HepG2 (cell line): ENCODE data around the gene RPS6KA3. TPM values are rescaled to one million over a fixed set of nuclear protein-coding genes. Genes with fewer than 3 reads are reported as not detected.

Source experiments
- ARID3A ChIP-seq: IDR thresholded peaks from 2 replicates; pipeline ENCODE4 v1.6.1; 2012; ENCODE audit warnings: low read depth, low read length, improper control_type of control experiment
- KAT8 ChIP-seq: IDR thresholded peaks from 2 replicates; pipeline ENCODE4 v1.6.1; 2016; ENCODE audit warnings: missing genetic modification reagents, missing compliant biosample characterization
- PHF20 ChIP-seq: sonication (generic); formaldehyde crosslinking; IDR thresholded peaks from 2 replicates; pipeline ENCODE4 v1.5.0; 2020; ENCODE audit warnings: mild to moderate bottlenecking, missing genetic modification reagents
- TCF7 ChIP-seq: sonication (generic); IDR thresholded peaks from 2 replicates; pipeline ENCODE4 v1.6.1; 2016; ENCODE audit warnings: antibody characterized with exemption, low read depth
- ZBTB40 ChIP-seq, 2 experiments: fragments of 450-650 bp in 1 of 2; sonication (generic) in 1 of 2; formaldehyde crosslinking in 1 of 2; IDR thresholded peaks; 2 replicates each; pipeline versions ENCODE4 v1.6.1 to v1.8.0; 2016 to 2022; ENCODE audit warnings: antibody characterized with exemption in 1 of 2, mild to moderate bottlenecking in 1 of 2, missing genetic modification reagents in 1 of 2
- ZNF335 ChIP-seq: sonication (generic); formaldehyde crosslinking; IDR thresholded peaks from 2 replicates; pipeline ENCODE4 v1.4.0; 2020; ENCODE audit warnings: missing genetic modification reagents
- ZNF501 ChIP-seq: sonication (generic); formaldehyde crosslinking; IDR thresholded peaks from 2 replicates; pipeline ENCODE4 v1.5.1; 2020; ENCODE audit warnings: mild to moderate bottlenecking, moderate library complexity, missing genetic modification reagents
- ZNF615 ChIP-seq: sonication (generic); formaldehyde crosslinking; IDR thresholded peaks from 2 replicates; pipeline ENCODE4 v1.5.0; 2020; ENCODE audit warnings: mild to moderate bottlenecking, missing genetic modification reagents, borderline replicate concordance
- polyA plus RNA-seq, 8 experiments: library from polyadenylated mRNA; depleted of rRNA in 3 of 8; stranded (reverse) in 7 of 8; unstranded in 1 of 8; fragments of >200 nt; fragmentation: Illumina TruSeq in 4 of 8; extraction: Trizol in 4 of 8; gene quantifications; 2 replicates each; pipeline versions ENCODE4 v1.2.1 to v1.2.3, GENCODE V29; 2011 to 2016; ENCODE audit warnings: low read depth in 4 of 8, missing spikeins in 1 of 8, mixed read lengths in 1 of 8; ENCODE audit not compliant: insufficient read depth in 1 of 8
- total RNA-seq, 5 experiments: library from RNA; depleted of rRNA; stranded (reverse); fragments of >200 nt; fragmentation: Illumina TruSeq; extraction: Trizol; gene quantifications; 2 replicates each; pipeline ENCODE4 v1.2.3, GENCODE V29; 2016; ENCODE audit warnings: low read depth in 1 of 5
- TF ChIP-seq, protein P1 (sequence below): IDR thresholded peaks from 2 replicates; pipeline ENCODE4 v1.6.1; 2016; ENCODE audit warnings: mild to moderate bottlenecking
- TF ChIP-seq, protein P2 (sequence below): sonication (generic); formaldehyde crosslinking; IDR thresholded peaks from 2 replicates; pipeline ENCODE4 v1.5.1; 2020; ENCODE audit warnings: missing genetic modification reagents, mild to moderate bottlenecking, borderline replicate concordance
- TF ChIP-seq, protein P3 (sequence below), 2 experiments: sonication (generic) in 1 of 2; formaldehyde crosslinking in 1 of 2; IDR thresholded peaks; 2 replicates each; pipeline versions ENCODE4 v1.4.0 to v1.6.1; 2016 to 2020; ENCODE audit warnings: borderline replicate concordance in 1 of 2, low read depth in 1 of 2, mild to moderate bottlenecking in 1 of 2, missing genetic modification reagents in 1 of 2

RPS6KA3 gene
- total and polyA plus RNA-seq, 2 of the 13 experiments (the other 11 are each of a cell fraction or from before 2014, with no cell fraction given) = 314 to 357 TPM

DNA sequence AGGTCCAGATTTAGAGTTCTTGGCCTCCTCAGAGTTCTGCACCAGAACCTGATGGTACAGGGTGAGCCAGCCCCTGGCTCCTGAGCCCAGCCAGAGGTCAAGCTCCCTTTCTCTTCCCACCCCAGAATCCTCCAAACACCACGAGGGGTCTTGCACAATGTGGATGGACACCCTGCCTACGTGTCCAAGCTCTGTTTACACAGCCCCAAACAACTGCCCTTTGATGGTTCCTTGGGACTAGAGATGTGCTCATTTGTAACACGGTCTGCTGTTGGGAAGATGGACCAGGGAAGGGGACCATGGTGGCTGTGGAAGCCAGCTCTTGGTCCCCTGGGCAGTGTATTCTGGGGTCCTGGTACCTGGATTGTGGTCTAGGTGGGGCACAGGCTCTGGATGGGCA, 40.0 kb upstream of the RPS6KA3 start (continued):
- TF ChIP-seq, protein P1, sequence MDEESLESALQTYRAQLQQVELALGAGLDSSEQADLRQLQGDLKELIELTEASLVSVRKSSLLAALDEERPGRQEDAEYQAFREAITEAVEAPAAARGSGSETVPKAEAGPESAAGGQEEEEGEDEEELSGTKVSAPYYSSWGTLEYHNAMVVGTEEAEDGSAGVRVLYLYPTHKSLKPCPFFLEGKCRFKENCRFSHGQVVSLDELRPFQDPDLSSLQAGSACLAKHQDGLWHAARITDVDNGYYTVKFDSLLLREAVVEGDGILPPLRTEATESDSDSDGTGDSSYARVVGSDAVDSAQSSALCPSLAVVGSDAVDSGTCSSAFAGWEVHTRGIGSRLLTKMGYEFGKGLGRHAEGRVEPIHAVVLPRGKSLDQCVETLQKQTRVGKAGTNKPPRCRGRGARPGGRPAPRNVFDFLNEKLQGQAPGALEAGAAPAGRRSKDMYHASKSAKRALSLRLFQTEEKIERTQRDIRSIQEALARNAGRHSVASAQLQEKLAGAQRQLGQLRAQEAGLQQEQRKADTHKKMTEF (CRISPR knock-in tag) = peak; percentile 48; the same call in 1 of the 2 replicates
- no peak for TF ChIP-seq ZNF335
- TF ChIP-seq, protein P2, sequence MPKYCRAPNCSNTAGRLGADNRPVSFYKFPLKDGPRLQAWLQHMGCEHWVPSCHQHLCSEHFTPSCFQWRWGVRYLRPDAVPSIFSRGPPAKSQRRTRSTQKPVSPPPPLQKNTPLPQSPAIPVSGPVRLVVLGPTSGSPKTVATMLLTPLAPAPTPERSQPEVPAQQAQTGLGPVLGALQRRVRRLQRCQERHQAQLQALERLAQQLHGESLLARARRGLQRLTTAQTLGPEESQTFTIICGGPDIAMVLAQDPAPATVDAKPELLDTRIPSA (CRISPR knock-in tag) = no peak
- TF ChIP-seq, protein P3, sequence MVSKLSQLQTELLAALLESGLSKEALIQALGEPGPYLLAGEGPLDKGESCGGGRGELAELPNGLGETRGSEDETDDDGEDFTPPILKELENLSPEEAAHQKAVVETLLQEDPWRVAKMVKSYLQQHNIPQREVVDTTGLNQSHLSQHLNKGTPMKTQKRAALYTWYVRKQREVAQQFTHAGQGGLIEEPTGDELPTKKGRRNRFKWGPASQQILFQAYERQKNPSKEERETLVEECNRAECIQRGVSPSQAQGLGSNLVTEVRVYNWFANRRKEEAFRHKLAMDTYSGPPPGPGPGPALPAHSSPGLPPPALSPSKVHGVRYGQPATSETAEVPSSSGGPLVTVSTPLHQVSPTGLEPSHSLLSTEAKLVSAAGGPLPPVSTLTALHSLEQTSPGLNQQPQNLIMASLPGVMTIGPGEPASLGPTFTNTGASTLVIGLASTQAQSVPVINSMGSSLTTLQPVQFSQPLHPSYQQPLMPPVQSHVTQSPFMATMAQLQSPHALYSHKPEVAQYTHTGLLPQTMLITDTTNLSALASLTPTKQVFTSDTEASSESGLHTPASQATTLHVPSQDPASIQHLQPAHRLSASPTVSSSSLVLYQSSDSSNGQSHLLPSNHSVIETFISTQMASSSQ (IDR thresholded peaks at IDR 0.05; ENCODE audit: low read depth) = no peak
- TF ChIP-seq, protein P3 (CRISPR knock-in tag; IDR thresholded peaks at IDR 0.05; ENCODE audit: borderline replicate concordance) = peak; percentile 26; the same call in 1 of the 2 replicates
- TF ChIP-seq KAT8 (CRISPR knock-in tag) = no peak
- TF ChIP-seq TCF7 = peak; percentile 70
- TF ChIP-seq ARID3A = no peak
- no peak for TF ChIP-seq PHF20
- TF ChIP-seq ZNF615 (CRISPR knock-in tag) = no peak
- no peak for TF ChIP-seq ZNF501 (CRISPR knock-in tag)
- TF ChIP-seq ZBTB40 (IDR thresholded peaks at IDR 0.05) = no peak
- no peak for TF ChIP-seq ZBTB40 (CRISPR knock-in tag; IDR thresholded peaks at IDR 0.05)
